LNCAP (cell line): ENCODE measurements around the gene PPIF.

Experiments used
- CTCF ChIP-seq: fragments of 450-650 bp; IDR thresholded peaks from 2 replicates; pipeline ENCODE4 v1.5.1; 2017; ENCODE audit warnings: mild to moderate bottlenecking

The PPIF gene

GRCh38 chr10:79328737-79329504 lies 18.3 kb upstream of the PPIF start:
- TF ChIP-seq CTCF = no peak

GRCh38 chr10:79329529-79329928 lies 17.7 kb upstream of the PPIF start:
- TF ChIP-seq CTCF = no peak

- no peak for TF ChIP-seq CTCF
Measured at GRCh38 chr10:79331226-79331625, 16.0 kb upstream of the PPIF start.

GRCh38 chr10:79331709-79332108 lies 15.6 kb upstream of the PPIF start:
- no peak for TF ChIP-seq CTCF

GRCh38 chr10:79333513-79333912 lies 13.8 kb upstream of the PPIF start:
- TF ChIP-seq CTCF = no peak

- TF ChIP-seq CTCF = no peak
Measured at GRCh38 chr10:79334573-79334972, 12.7 kb upstream of the PPIF start.

GRCh38 chr10:79335094-79335469 lies 12.2 kb upstream of the PPIF start:
- TF ChIP-seq CTCF = no peak
